ENCODE data around the gene THADA.

GRCh38 chr2:43455731-43456642 is 139.9 kb downstream of the THADA start:
- TF ChIP-seq CTCF (IDR thresholded peaks at IDR 0.05; ENCODE audit: low read depth, low read length) (no peak), EZH2phosphoT487 (IDR thresholded peaks at IDR 0.05; ENCODE audit: low read depth) (no peak)
